Left ventricle myocardium inferior (tissue), 1 donor: ENCODE results near the gene PKP4. TPM values are rescaled to one million over a fixed set of nuclear protein-coding genes. Genes with fewer than 3 reads are reported as not detected.

Experiments
- DNase-seq: peaks from one replicate; pipeline ENCODE4 v3.0.0-alpha.2; 2020
- H3K27ac ChIP-seq: fragments of 200-600 bp; replicated peaks from 2 replicates; pipeline ENCODE4 v1.8.0; 2021
- H3K27me3 ChIP-seq: fragments of 200-600 bp; 2 replicates; pipeline ENCODE4 v1.8.0; 2021; ENCODE audit warnings: low read depth
- H3K36me3 ChIP-seq: fragments of 200-600 bp; 2 replicates; pipeline ENCODE4 v1.8.0; 2021
- H3K4me1 ChIP-seq: fragments of 200-600 bp; 2 replicates; pipeline ENCODE4 v1.8.0; 2021
- H3K4me3 ChIP-seq: fragments of 200-600 bp; 2 replicates; pipeline ENCODE4 v1.8.0; 2021; ENCODE audit warnings: mild to moderate bottlenecking, moderate library complexity
- H3K9me3 ChIP-seq: fragments of 200-600 bp; replicated peaks from 2 replicates; pipeline ENCODE4 v1.8.0; 2021
- CTCF ChIP-seq: fragments of 200-600 bp; IDR thresholded peaks from 2 replicates; pipeline ENCODE4 v1.8.0; 2021; ENCODE audit warnings: antibody characterized with exemption, mild to moderate bottlenecking, borderline replicate concordance
- intact Hi-C: fragments of 100-400 bp; cut with micrococcal nuclease; formaldehyde crosslinking; loops from one replicate; pipeline ENCODE4 v1.11.0; 2022
- total RNA-seq: library from RNA; stranded (reverse); fragmentation: NEBNext Ultra II Directional; extraction: Animal tissue kit (Norgen Biotek cat#: 25700); gene quantifications from one replicate; pipeline ENCODE4 v1.2.1, GENCODE V29; 2021
- donor health status: DM: no; HTN: yes; CAD: no; lungs with severe emphysema.

PKP4 gene
- total RNA-seq, 1 donor from 2014 or later = 47.6 TPM

GRCh38 chr2:158575051-158575635 is 118.4 kb downstream of the PKP4 start:
- H3K4me1 ChIP-seq = peaks cover 15% of the 10 kb centered on the region
- peaks cover 13% of the 10 kb centered on the region for H3K9me3 ChIP-seq
- TF ChIP-seq CTCF = no peak
- H3K27me3 ChIP-seq = no peaks in the 10 kb centered on the region
- peaks cover 4% of the 10 kb centered on the region for H3K36me3 ChIP-seq
- intact Hi-C loops = no loop called here
- H3K4me3 ChIP-seq = no peak overlapping the region
- no peak overlapping the region for H3K27ac ChIP-seq
- DNase-seq = no peak

- H3K27ac ChIP-seq = no peak overlapping the region
- H3K27me3 ChIP-seq = no peaks in the 10 kb centered on the region
- H3K4me1 ChIP-seq = peaks cover 15% of the 10 kb centered on the region
- no peak overlapping the region for H3K4me3 ChIP-seq
- DNase-seq = no peak
- TF ChIP-seq CTCF = no peak
- peaks cover 7% of the 10 kb centered on the region for H3K9me3 ChIP-seq
- H3K36me3 ChIP-seq = no peaks in the 10 kb centered on the region
- intact Hi-C loops = no loop called here
Observed at GRCh38 chr2:158577141-158577540, 120.4 kb downstream of the PKP4 start.

DNA sequence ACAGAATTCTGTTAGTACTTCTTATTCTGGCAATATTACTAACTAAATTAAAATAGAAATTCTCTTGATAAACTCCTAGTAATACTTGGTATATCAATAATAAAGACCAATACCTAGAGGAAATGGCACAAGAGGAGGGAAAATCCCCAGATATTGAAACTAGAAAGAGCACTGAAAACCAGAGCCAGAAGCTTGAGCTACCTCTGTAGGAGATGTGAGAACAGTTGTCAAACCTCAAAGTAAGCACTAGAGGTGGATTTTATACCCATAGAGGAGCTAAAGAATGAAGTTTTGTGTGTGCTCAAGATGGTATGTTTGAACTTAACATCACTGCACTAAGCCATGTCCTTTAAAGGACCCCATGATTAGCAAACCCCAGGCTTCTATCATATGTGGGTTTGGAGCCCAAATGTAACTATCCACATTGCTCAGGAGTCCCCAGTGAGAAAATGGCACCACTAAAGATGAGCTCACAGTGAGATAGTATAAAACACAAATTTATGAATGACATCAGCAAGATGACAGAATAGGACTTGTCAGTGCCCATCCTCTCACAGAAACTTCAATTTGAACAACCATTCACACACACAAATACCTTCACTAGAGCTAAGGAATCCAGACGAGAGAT is 122.1 kb downstream of the PKP4 start:
- intact Hi-C loops = no loop called here
- Histone ChIP-seq H3K9me3 (no peaks in the 10 kb centered on the region), H3K4me3 (no peak overlapping the region), H3K27me3 (no peaks in the 10 kb centered on the region), H3K36me3 (peaks cover under 1% of the 10 kb centered on the region), H3K27ac (no peak overlapping the region), H3K4me1 (peaks cover 15% of the 10 kb centered on the region)
- no peak for TF ChIP-seq CTCF
- no peak for DNase-seq

GRCh38 chr2:158579928-158580327 is 123.2 kb downstream of the PKP4 start:
- no peak for DNase-seq
- no peak overlapping the region for H3K27ac ChIP-seq
- H3K4me1 ChIP-seq = peaks cover 7% of the 10 kb centered on the region
- no peak overlapping the region for H3K4me3 ChIP-seq
- no peak for TF ChIP-seq CTCF
- intact Hi-C loops = no loop called here
- H3K9me3 ChIP-seq = no peaks in the 10 kb centered on the region
- H3K27me3 ChIP-seq = no peaks in the 10 kb centered on the region
- H3K36me3 ChIP-seq = peaks cover 6% of the 10 kb centered on the region

DNA sequence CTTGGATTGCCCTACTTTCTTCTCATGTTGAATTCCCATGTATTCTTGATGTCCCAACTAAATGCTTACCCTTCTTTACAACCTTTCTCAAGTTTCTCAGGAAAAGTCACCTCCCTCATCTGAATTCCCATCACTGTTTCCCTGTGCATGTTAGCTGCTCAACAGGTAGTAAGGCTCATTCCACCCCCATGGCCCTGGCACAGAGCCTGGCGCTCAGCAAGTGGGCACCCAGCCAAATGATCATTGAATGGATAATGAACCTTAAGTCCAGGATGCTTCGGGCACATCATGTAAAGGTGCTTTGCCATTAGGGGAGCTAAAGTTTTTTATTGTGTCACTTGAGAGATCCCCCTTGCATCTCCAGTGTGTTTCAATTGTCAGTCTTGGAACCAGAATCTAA is 124.0 kb downstream of the PKP4 start:
- no peak for TF ChIP-seq CTCF
- DNase-seq = no peak
- H3K9me3 ChIP-seq = no peaks in the 10 kb centered on the region
- no peak overlapping the region for H3K27ac ChIP-seq
- H3K36me3 ChIP-seq = peaks cover 6% of the 10 kb centered on the region
- H3K4me1 ChIP-seq = no peaks in the 10 kb centered on the region
- intact Hi-C loops = no loop called here
- H3K27me3 ChIP-seq = no peaks in the 10 kb centered on the region
- no peak overlapping the region for H3K4me3 ChIP-seq
